NCI-H526 treated with DMSO at 0.1 percent for 48 hours (cell line): ENCODE results near the gene LRRTM4.
"Not testable (repeated sequence)": the region's sequence is repeated elsewhere in the genome, so short reads cannot be mapped to it uniquely, and the experiment has no call there.

Experiments used
- DNase-seq: peaks from one replicate; lab custom pipeline; 2025; lab: John Stamatoyannopoulos, UW

The LRRTM4 gene

GRCh38 chr2:77169426-77169825 lies 352.8 kb downstream of the LRRTM4 start:
- DNase-seq, result no peak

- not testable (repeated sequence) for DNase-seq
Measured at GRCh38 chr2:77164021-77164420, 358.2 kb downstream of the LRRTM4 start.

- no peak for DNase-seq
Measured at GRCh38 chr2:77161009-77161408, 361.2 kb downstream of the LRRTM4 start.

- DNase-seq, result no peak
Measured at GRCh38 chr2:77156599-77156998, 365.6 kb downstream of the LRRTM4 start.

DNA sequence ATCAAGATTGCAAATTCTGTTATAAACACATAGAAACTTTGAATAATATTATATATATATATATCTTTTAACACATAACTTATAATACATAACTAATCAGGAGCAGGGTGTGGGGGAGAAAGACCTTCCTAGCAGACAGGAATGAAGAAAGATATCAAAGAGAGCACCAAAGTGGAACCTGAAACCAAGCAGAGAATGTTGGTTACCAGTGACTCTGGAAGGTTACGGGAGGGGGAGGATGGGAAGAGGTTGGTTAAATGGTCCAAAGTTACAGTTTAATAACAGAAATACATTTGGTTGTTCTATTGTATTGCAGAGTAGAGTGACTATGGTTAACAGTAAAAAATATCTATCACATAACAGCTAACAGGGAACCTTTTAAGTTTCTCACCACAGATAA lies 366.7 kb downstream of the LRRTM4 start:
- no peak for DNase-seq

GRCh38 chr2:77149565-77149964 lies 372.6 kb downstream of the LRRTM4 start:
- no peak for DNase-seq

GRCh38 chr2:77147153-77147552 lies 375.0 kb downstream of the LRRTM4 start:
- DNase-seq, result no peak

DNA sequence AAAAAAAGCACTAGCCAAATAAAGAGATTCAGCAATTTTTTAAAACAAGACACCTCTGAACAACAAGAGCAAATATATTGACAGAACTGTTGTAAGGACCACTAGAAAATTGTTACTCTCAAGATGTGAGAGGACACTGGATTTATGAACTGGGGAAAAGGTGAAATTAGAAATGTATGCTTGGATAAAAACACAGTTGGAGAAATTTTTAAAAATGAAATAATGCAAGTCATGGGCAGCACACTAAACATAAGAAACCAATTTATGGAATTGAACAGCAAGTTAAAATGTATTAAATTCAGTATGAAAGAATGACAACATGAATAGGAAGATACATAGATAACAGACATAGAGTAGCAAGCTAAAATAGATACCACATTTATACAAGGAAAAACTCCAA lies 377.4 kb downstream of the LRRTM4 start:
- DNase-seq, result no peak

DNA sequence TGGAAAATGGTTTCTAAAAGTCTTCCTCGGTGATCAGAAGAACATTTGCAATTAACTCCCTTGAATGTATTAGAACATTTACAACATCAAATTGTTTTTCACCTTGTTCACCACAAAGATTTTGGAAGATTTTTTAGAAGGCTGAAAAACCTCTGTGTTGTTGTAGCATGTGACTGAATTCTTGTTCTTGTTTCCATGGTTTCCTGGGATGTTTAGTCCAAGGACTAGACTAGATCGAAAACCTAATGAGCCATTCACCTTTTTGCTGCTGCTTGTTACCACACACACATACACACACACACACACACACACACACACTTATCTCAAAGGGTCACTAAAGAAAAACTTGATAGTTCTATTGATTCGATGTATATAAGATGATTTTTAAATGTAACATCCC lies 380.0 kb downstream of the LRRTM4 start:
- no peak for DNase-seq

- not testable (repeated sequence) for DNase-seq
Measured at GRCh38 chr2:77128479-77128878, 393.7 kb downstream of the LRRTM4 start.

DNA sequence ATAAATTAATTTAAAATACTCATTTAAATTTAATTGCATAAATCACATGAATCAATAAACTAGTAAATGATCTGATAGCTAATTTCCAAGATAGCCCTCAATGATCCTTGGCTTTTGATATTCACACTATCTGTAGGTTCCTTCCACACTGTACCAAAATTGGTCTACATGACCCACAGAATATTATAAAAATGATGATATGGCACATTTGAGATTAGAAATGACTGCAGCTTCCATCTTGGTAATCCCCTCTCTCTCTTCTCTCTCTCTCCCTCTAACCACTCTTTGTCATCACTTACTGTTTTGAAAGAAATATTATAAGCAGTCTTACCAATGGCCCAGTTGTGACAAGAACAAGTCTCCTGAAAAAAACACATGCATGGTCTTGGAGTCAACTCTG lies 394.8 kb downstream of the LRRTM4 start:
- DNase-seq, result no peak

DNA sequence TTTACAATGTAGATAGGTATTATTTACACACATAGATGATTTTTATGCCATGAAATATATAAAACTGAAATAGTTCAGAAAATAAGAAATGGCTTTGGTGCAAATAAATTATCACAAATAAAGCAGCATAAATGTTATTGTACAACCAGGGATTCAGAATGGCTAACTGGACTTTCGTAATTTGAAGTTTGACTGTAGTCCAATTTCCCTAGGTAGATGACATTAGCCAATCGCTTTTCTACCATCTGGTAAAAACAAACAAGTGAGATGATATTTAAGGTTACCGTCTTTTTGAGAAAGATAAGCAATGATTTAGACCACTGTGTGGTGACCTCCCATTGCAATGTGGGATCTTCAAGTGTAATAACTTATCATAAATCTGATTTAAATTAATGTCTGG lies 400.7 kb downstream of the LRRTM4 start:
- DNase-seq, result no peak

DNA sequence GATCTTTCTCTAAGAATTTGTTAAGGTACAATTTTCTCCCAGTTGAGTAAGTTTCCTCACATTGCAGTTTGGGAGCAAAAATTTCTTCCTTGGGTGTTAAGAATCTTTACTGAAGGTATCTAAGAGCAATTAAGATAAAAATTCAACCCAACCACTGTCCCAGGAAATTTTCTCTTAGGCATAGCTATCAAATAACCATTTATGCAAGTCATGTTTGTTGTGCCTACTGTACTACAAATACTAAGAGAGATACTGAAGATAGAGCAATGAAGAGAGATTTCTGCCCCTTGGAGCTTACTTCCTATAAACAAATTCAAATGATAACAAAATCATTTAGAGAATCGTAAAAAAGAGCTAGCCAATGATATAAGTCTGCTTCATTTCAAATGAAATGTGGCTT lies 402.8 kb downstream of the LRRTM4 start:
- no peak for DNase-seq

GRCh38 chr2:77108915-77109314 lies 413.3 kb downstream of the LRRTM4 start:
- no peak for DNase-seq

GRCh38 chr2:77105008-77105407 lies 417.2 kb downstream of the LRRTM4 start:
- no peak for DNase-seq

DNA sequence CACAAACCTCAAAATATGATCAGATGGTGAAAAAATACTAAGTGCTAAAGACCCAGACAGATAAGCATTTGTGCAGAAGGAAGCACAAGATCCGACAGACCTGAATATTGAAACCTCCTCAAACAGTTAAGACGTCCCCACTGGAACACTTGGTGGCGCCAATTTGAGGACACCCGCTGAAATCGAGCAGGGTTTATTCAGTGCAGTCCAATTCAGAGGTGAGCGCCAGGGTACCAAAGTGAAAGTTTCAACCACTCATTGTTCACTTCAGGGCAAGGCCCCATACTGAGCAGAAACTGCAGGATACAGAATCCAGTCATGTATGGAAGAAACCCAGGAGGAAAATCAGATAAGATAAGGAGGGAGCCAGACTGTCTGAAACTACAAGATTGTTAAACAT lies 417.6 kb downstream of the LRRTM4 start:
- DNase-seq, result no peak

DNA sequence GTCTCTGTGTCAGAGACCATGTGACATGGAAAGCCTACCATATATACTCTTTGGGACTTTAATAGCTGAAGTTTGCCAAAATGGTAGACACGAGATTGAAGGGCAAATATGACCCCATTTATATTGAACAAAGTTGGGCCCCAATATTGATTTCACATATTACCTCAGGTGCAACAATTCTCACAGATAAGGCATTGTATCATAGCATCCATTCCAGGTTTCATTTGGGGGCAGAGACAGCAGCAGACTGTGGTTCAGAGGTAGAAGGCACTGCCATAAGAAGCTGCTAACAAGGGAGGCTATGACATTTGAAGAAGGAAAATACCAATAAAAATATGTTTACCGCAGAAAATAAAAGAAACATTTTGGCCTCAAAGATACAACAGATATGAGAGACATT lies 419.2 kb downstream of the LRRTM4 start:
- DNase-seq, result no peak

DNA sequence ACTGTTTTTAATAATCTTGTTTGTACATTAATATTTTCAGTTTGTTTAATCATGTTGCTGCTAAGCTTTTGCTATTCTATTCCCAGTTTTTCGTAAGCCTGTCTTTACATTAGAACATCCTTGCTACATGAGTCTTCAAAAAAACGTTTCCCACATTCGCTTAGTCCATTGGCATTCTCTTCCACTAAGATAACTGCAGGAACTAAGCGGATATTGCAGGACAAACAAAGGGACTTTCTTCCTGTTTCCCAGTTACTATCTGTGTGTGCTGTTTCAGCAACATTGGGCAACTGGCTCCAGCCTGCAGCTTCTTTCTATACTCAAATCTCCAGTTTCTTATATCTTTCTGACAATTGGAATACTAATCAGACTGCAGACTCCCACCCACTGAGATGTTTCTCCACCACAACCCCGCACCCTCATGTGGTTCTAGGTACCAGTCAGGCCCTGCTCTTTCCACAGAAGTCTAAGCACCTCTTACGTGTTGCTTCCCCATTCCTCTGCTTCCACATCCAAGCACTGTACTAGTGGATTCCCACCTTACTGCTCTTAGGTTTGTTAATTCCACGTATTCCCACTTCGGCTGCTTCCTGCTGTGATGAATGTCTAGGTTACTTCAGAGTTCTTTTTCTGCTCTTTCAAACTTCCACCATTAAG lies 420.3 kb downstream of the LRRTM4 start:
- no peak for DNase-seq

DNA sequence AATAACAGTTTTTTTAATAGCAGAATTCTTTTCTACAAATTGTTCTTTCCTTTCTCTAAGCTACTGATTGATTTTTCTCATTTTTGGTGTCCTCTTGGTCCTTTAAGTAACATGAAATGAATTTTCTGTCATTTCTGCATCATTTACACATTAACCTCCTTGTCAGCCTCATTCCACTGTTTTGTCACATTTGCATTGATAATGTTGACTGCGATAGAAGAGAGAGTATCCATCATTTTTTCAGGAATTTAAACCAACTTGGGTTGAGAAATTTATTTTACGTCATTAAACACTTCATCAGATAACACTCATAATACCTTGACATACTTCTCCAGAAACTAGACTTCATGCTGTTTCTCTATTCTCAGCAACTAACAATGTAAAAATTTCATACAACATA lies 422.2 kb downstream of the LRRTM4 start:
- DNase-seq, result no peak

DNA sequence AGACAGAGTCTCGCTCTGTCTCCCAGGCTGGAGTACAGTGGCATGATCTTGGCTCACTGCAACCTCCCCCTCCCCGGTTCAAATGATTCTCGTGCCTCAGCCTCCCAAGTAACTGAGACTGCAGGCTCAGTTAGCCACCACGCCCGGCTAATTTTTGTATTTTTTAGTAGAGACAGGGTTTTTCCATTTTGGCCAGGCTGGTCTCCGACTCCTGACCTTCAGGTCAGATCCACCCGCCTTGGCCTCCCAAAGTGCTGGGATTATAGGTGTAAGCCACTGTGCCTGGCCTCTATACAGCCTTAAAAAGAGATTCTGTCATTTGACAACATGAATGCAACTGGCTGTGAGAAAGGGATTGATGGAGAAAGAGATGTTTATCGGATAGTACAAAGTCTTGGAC lies 426.7 kb downstream of the LRRTM4 start:
- DNase-seq, result not testable (repeated sequence)

DNA sequence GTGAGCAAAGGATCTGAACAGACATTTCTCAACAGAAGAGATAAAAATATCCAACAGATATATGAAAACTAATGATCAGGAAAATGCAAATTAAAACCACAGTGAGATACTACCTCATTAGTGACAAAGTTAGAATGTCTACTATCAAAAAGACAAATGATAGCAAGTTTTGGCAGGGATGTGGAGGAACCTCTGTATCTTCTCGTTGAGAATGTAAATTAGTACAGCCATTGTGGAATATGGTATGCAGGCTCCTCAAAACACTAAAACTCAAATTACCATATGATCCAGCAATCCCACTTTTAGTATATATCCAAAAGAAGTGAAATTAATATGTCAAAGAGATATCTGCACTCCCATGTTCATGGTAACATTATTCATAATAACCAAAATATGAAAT lies 427.1 kb downstream of the LRRTM4 start:
- DNase-seq, result no peak

DNA sequence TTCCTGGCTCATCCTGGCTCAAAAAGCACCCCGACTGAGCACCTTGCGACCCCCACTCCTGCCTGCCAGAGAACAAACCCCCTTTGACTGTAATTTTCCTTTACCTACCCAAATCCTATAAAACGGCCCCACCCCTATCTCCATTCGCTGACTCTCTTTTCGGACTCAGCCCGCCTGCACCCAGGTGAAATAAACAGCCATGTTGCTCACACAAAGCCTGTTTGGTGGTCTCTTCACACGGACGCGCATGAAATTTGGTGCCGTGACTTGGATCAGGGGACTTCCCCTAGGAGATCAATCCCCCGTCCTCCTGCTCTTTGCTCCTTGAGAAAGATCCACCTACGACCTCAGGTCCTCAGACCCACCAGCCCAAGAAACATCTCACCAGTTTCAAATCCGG lies 433.8 kb downstream of the LRRTM4 start:
- not testable (repeated sequence) for DNase-seq

GRCh38 chr2:77087987-77088414 lies 434.2 kb downstream of the LRRTM4 start:
- no peak for DNase-seq

DNA sequence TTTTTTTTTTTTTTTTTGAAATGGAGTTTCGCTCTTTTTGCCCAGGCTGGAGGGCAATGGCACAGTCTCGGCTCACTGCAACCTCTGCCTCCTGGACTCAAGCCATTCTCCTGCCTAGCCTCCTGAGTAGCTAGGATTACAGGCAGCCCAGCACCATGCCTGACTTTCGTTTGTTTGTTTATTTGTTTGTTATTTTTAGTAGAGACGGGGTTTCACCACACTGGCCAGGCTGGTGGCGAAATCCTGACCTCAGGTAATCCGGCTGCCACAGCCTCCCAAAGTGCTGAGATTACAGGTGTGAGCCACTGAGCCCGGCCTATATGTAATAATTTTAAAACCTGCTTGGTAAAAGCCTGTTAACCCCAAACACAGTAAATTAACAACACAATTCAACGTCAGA lies 435.7 kb downstream of the LRRTM4 start:
- DNase-seq, result no peak

DNA sequence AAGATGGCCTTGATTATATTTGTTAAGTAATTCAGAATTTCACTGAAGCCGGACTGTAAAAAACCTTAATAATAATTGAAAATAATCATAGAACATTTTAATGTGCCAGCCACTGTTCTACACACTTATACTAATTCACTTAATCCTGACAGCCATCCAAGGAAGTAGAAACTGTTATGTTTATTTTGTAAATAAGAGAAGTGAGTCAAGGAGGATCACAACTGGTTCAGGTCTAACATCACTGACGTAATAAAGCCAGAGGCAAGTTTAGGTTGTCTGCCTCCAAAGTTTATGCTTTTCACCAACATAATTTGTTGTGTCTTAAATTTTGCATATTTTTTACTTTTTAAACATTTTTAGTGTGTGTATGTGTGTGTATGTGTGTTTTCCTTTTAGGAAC lies 436.1 kb downstream of the LRRTM4 start:
- DNase-seq, result no peak
